K562 (cell line): ENCODE data around the gene SLC25A33. TPM values are rescaled to one million over a fixed set of nuclear protein-coding genes. Genes with fewer than 3 reads are reported as not detected.

Experiments
- CAMTA2 ChIP-seq: fragments of 250-450 bp; sonication (Bioruptor Pico); conservative IDR thresholded peaks from 2 replicates; pipeline ENCODE4 v1.5.1; 2022
- CEBPB ChIP-seq: fragments of 450-650 bp; IDR thresholded peaks from 2 replicates; pipeline ENCODE4 v1.6.1; 2016; ENCODE audit warnings: missing genetic modification characterization, missing compliant biosample characterization
- CXXC5 ChIP-seq: fragments of 250-450 bp; sonication (Bioruptor Pico); IDR thresholded peaks from 2 replicates; pipeline ENCODE4 v1.8.0; 2022; ENCODE audit warnings: inconsistent platforms, mild to moderate bottlenecking, moderate library complexity
- EHMT2 ChIP-seq: fragments of 450-650 bp; IDR thresholded peaks from 2 replicates; pipeline ENCODE4 v1.6.1; 2018; ENCODE audit warnings: antibody characterized with exemption
- FOS ChIP-seq: IDR thresholded peaks from 3 replicates; pipeline ENCODE4 v1.6.1; 2011; ENCODE audit not compliant: insufficient read length; ENCODE audit errors: extremely low read depth
- GATA2 ChIP-seq: sonication (generic); formaldehyde crosslinking; IDR thresholded peaks from 2 replicates; pipeline ENCODE4 v1.4.0; 2020; ENCODE audit warnings: mild to moderate bottlenecking, missing genetic modification reagents
- KDM2B ChIP-seq: fragments of 250-450 bp; sonication (Bioruptor Pico); IDR thresholded peaks from 2 replicates; pipeline ENCODE4 v1.8.0; 2021; ENCODE audit warnings: mild to moderate bottlenecking, moderate library complexity
- KDM4B ChIP-seq, 2 experiments: fragments of 450-650 bp in 1 of 2; sonication (generic) in 1 of 2; IDR thresholded peaks; 2 replicates each; pipeline ENCODE4 v1.6.1; 2016 to 2017; ENCODE audit warnings: borderline replicate concordance in 2 of 2, antibody characterized with exemption in 1 of 2, low read depth in 1 of 2, mild to moderate bottlenecking in 1 of 2
- MCM7 ChIP-seq, 2 experiments: fragments of 450-650 bp; IDR thresholded peaks; 2 replicates each; pipeline ENCODE4 v1.6.1; 2016 to 2018
- MEIS2 ChIP-seq: fragments of 450-650 bp; IDR thresholded peaks from 2 replicates; pipeline ENCODE4 v1.6.1; 2014; ENCODE audit warnings: mild to moderate bottlenecking; ENCODE audit not compliant: partially characterized antibody
- MGA ChIP-seq: fragments of 450-650 bp; IDR thresholded peaks from 2 replicates; pipeline ENCODE4 v1.6.1; 2016; ENCODE audit warnings: mild to moderate bottlenecking, moderate library complexity
- NKRF ChIP-seq: fragments of 450-650 bp; IDR thresholded peaks from 2 replicates; pipeline ENCODE4 v1.6.1; 2016; ENCODE audit warnings: borderline replicate concordance
- USF1 ChIP-seq: sonication (generic); formaldehyde crosslinking; IDR thresholded peaks from 2 replicates; pipeline ENCODE4 v1.9.0; 2022; ENCODE audit warnings: mild to moderate bottlenecking, missing genetic modification reagents
- ZNF197 ChIP-seq: fragments of 200-800 bp; sonication (Bioruptor generic); IDR thresholded peaks from 2 replicates; pipeline ENCODE4 v1.6.1; 2016; ENCODE audit warnings: low read depth, missing genetic modification characterization, missing compliant biosample characterization
- polyA plus RNA-seq, 8 experiments: library from polyadenylated mRNA; depleted of rRNA in 4 of 8; stranded (reverse) in 5 of 8; unstranded in 3 of 8; fragments of >200 nt; fragmentation: Nextera tagmentation in 2 of 8; fragmentation: Illumina TruSeq in 1 of 8; extraction: Ambion mirVana in 2 of 8; extraction: Trizol in 1 of 8; gene quantifications; 2 replicates each; pipeline versions ENCODE4 v1.2.1 to v1.2.3, GENCODE V29; 2011 to 2014; ENCODE audit warnings: inconsistent platforms in 1 of 8, missing spikeins in 1 of 8
- total RNA-seq, 7 experiments: library from RNA; depleted of rRNA in 6 of 7; stranded (reverse); fragments of >200 nt in 6 of 7; fragmentation: Illumina TruSeq in 2 of 7; extraction: Trizol in 2 of 7; gene quantifications; 2 replicates each; pipeline versions ENCODE4 v1.2.1 to v1.2.3, GENCODE V29; 2011 to 2021; ENCODE audit warnings: low replicate concordance in 1 of 7

The SLC25A33 gene
- total and polyA plus RNA-seq, 9 of the 15 experiments (the other 6 are each of a cell fraction or from before 2014, with no cell fraction given): 3.2 to 23.5 (median 17.5) TPM

GRCh38 chr1:9615316-9616063, 76.2 kb downstream of the SLC25A33 start (continued):
- TF ChIP-seq FOS (no peak), MGA (no peak), MEIS2 (no peak), CAMTA2 (no peak), CEBPB (tag) (peak; percentile 85), KDM2B (CRISPR knock-in tag) (no peak), NKRF (no peak), CXXC5 (no peak; the same call in 1 of the 2 replicates), GATA2 (CRISPR knock-in tag) (no peak), ZNF197 (CRISPR knock-in tag) (no peak), KDM4B (IDR thresholded peaks at IDR 0.05; ENCODE audit: borderline replicate concordance in 2 of 2, low read depth in 1 of 2) (no peak), USF1 (CRISPR knock-in tag) (peak; percentile 34; the same call in 1 of the 2 replicates), EHMT2 (no peak), MCM7 (IDR thresholded peaks at IDR 0.05) (no peak)
